Right lobe of liver (tissue), 6 donors: ENCODE data around the gene NGFR. TPM values are rescaled to one million over a fixed set of nuclear protein-coding genes. Genes with fewer than 3 reads are reported as not detected.
A peak's percentile ranks its signal among the peaks of the same experiment; 100 is the strongest.

Source experiments
- ATAC-seq, 4 donors: fragments of 200-7000 bp; cut with Tn5 transposase; one replicate each; pipeline ENCODE4 v1.9.1; 2020; ENCODE audit warnings: mild to moderate bottlenecking in 4 of 4, moderate library complexity in 4 of 4
- DNase-seq, 3 donors: peaks; one replicate each; pipeline ENCODE4 v3.0.0-alpha.2; 2020
- H3K27ac ChIP-seq, 3 donors: fragments of 200-600 bp; one replicate each; pipeline ENCODE4 v1.8.0; 2022
- H3K27me3 ChIP-seq, 2 donors: fragments of 200-600 bp; one replicate each; pipeline ENCODE4 v1.8.0; 2022
- H3K36me3 ChIP-seq, 4 donors: fragments of 200-600 bp; sonication (generic) in 1 of 4; one replicate each; pipeline versions ENCODE4 v1.5.1 to v1.8.0; 2017 to 2022; ENCODE audit warnings: control low read depth in 1 of 4
- H3K4me1 ChIP-seq, 4 donors: fragments of 200-600 bp; sonication (generic) in 1 of 4; one replicate each; pipeline versions ENCODE4 v1.5.1 to v1.8.0; 2017 to 2022; ENCODE audit warnings: control low read depth in 1 of 4
- H3K4me3 ChIP-seq, 3 donors: fragments of 200-600 bp; one replicate each; pipeline ENCODE4 v1.8.0; 2022
- H3K9me3 ChIP-seq, 4 donors: fragments of 200-600 bp; sonication (generic) in 1 of 4; one replicate each; pipeline versions ENCODE4 v1.5.1 to v1.8.0; 2017 to 2022; ENCODE audit warnings: control low read depth in 1 of 4
- POLR2A ChIP-seq: fragments of 450-650 bp; IDR thresholded peaks from one replicate; pipeline ENCODE4 v1.6.1; 2017; ENCODE audit warnings: antibody characterized with exemption, mild to moderate bottlenecking
- WGBS: methylation state at CpG from one replicate; pipeline ENCODE4 v1.1.6; 2018; ENCODE audit warnings: low coverage, low lambda C conversion rate; ENCODE audit not compliant: insufficient coverage; ENCODE audit errors: missing lambda C conversion rate; 5-methylcytosine and 5-hydroxymethylcytosine counted together
- intact Hi-C, 2 donors: fragments of 100-400 bp; cut with DNase I; formaldehyde crosslinking; loops; one replicate each; pipeline versions ENCODE4 v1.11.2 to v1.14.1; 2022
- total RNA-seq, 6 experiments: library from RNA; depleted of rRNA in 2 of 6; stranded (reverse); fragments of >200 nt in 2 of 6; fragmentation: NEBNext Ultra II Directional in 3 of 6; extraction: Animal tissue kit (Norgen Biotek cat#: 25700) in 3 of 6; gene quantifications; one replicate each; pipeline versions ENCODE4 v1.1.0 to v1.2.4, GENCODE V29; 2016 to 2023
- TF ChIP-seq, protein P1 (sequence below), 4 donors: fragments of 200-600 bp in 3 of 4; fragments of 450-650 bp in 1 of 4; IDR thresholded peaks; one replicate each; pipeline versions ENCODE4 v1.5.1 to v1.8.0; 2016 to 2022; ENCODE audit warnings: antibody characterized with exemption in 4 of 4, mild to moderate bottlenecking in 2 of 4
- donor health status: DM: no; HTN: yes; CAD: no.
- donor health status: DM: no; HTN: no; CAD: no.
- donor health status: DM: no; HTN: no; CAD: no.
- donor health status: DM: no; HTN: yes; CAD: no.
- donor health status: DM: no; HTN: yes; CAD: no.

NGFR gene
- total RNA-seq, 6 experiments from 2014 or later = 3.1 to 9.4 (median 6.8) TPM

DNA sequence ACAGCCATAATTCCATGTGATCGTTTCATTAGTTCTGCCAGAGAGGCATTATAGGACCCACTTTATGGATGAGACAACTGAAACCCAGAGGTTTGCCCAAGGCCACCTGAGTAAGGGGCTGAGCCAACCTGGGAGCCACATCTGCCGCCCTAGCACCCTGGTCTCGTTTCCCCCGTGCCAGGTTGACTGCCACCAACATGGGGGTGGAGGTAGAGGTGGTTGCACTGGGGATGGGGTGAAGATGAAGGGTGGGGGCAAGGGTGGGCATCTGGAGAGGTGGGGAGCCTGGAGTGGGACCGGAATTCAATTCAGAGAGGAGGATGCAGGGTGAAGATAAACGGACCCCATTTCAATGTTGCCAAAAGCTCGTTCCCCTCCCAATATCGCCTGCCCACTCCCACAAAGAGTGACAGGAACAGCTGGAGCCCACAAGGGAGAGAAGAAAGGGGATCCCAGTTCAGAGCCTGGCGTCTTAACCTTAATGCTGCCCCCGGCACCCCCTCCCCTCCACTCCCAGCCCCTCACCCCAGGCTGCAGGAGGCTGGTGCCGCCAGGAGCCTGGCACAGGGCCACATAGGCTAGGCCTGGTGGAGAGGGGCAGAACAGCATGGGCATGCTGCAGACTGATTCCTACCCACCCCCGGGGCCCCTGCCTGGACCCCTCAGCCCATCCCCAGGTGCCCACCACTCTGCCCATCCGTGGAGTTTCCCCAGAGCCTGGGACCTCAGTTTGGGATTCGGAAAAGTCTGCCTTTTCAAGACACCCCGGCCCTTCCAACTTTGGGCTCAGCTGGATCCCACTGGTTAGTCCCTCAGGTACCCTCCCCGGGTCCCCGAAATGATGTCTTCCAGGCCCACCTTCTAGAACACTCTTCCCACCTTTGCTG is 29.6 kb downstream of the NGFR start:
- TF ChIP-seq POLR2A = no peak
- TF ChIP-seq, protein P1, sequence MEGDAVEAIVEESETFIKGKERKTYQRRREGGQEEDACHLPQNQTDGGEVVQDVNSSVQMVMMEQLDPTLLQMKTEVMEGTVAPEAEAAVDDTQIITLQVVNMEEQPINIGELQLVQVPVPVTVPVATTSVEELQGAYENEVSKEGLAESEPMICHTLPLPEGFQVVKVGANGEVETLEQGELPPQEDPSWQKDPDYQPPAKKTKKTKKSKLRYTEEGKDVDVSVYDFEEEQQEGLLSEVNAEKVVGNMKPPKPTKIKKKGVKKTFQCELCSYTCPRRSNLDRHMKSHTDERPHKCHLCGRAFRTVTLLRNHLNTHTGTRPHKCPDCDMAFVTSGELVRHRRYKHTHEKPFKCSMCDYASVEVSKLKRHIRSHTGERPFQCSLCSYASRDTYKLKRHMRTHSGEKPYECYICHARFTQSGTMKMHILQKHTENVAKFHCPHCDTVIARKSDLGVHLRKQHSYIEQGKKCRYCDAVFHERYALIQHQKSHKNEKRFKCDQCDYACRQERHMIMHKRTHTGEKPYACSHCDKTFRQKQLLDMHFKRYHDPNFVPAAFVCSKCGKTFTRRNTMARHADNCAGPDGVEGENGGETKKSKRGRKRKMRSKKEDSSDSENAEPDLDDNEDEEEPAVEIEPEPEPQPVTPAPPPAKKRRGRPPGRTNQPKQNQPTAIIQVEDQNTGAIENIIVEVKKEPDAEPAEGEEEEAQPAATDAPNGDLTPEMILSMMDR (IDR thresholded peaks at IDR 0.05) = no peak
- Histone ChIP-seq H3K9me3 (no peaks in the 10 kb centered on the region), H3K27me3 (no peaks in the 10 kb centered on the region), H3K36me3 (no peaks in the 10 kb centered on the region), H3K4me3 (no peak overlapping the region), H3K27ac (no peak overlapping the region), H3K4me1 (no peaks in the 10 kb centered on the region)
- no peak for DNase-seq
- WGBS = 70% methylated on average over 10 of the region's 17 CpGs
- intact Hi-C loops = no loop called here
- no peak for ATAC-seq

DNA sequence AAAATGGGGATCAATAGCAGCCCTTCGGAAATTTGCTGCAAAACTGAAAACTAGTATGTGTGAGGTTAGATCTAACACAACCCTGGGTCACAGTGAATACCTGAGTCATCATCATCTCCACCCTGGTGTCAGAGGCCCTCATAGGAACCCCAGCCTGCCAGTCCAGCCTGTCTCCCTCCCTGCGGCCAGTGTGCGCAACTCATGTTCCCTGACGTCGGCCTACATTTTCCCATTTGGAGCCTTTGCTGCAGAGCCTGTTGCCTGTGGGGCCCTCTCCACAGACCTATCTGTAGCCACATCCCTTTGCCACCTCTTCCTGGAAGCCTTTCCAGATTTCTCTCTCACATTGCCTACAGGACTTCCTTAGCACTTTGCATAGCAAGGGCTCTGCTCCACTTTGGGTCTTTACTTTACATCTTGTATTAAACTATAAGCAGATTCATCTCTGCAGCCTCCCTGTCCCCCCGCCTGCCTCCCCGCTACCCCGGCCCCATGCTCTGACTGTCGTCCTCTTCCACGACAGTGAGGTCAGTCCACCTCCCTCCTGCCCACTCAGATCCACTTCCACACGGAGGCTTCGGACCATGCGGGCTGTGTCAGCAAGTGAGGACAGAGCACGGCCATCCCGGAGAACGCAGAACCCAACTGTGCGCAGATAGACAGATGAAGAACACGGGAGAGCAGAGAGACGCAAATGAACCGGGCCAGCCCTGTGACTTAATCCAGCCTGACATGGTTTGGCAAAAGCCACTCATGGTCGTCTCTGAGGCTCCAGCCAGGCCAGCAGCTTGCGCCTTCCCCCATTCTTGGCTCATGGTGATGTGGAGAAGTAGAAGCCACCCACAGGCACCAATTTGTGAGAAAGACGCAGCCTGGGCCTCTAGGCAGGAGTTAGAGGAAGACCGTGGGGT is 31.0 kb downstream of the NGFR start:
- intact Hi-C loops = no loop called here
- WGBS = 73% methylated on average over 16 of the region's 24 CpGs

DNA sequence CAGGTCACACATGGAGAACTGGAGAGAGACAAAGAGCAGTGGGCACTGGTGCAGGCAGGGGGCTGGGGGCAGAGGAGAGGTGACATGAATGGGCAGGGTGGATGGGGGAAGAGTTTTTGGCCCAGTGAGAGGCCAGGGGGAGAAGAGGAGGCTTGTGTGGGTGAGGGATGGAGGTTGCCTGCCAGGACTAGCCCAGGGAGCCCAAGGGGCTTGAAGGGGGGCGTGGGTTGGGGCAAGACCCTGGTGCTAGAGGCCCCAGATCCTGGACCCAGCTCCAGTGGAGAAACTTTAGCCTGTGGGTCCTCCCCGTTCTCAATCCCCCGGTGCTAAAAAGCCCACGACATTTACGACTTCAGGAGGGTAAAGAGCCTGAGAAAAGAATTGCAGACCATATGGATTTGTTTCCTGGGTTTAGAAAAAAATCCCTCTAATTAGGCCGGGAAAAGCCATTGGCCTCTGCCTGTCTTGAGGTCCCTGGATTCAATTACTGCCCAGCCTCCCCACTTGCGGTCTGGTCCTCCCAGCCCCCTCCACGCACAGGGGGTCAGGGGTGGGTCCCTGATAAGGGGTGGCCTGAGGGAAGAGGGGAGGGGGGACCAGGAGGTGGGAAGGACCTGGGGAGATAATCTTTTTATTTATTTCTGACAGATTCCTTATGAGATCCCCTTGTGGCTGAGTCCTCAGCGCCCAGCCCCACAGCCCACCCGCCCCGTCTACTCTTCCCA is 33.0 kb downstream of the NGFR start:
- 73% methylated on average over 4 of the region's 11 CpGs for WGBS
- no peak for DNase-seq
- no peaks in the 10 kb centered on the region for H3K9me3 ChIP-seq
- no peak for ATAC-seq
- intact Hi-C loops = no loop called here
- no peaks in the 10 kb centered on the region for H3K4me1 ChIP-seq
- H3K27ac ChIP-seq = no peak overlapping the region
- H3K27me3 ChIP-seq = no peaks in the 10 kb centered on the region
- TF ChIP-seq, protein P1 (IDR thresholded peaks at IDR 0.05) = no peak
- TF ChIP-seq POLR2A = no peak
- H3K4me3 ChIP-seq = no peak overlapping the region
- no peaks in the 10 kb centered on the region for H3K36me3 ChIP-seq

More for the DNA sequence above, 31.0 kb downstream of the NGFR start:
- no peaks in the 10 kb centered on the region for H3K9me3 ChIP-seq
- ATAC-seq (no peak), DNase-seq (no peak)
- no peak overlapping the region for H3K27ac ChIP-seq
- H3K4me3 ChIP-seq = no peak overlapping the region
- H3K4me1 ChIP-seq = no peaks in the 10 kb centered on the region
- no peaks in the 10 kb centered on the region for H3K27me3 ChIP-seq
- H3K36me3 ChIP-seq = no peaks in the 10 kb centered on the region
- TF ChIP-seq, protein P1 (IDR thresholded peaks at IDR 0.05) = no peak
- no peak for TF ChIP-seq POLR2A

GRCh38 chr17:49528966-49529365 is 33.9 kb downstream of the NGFR start:
- no peaks in the 10 kb centered on the region for H3K27me3 ChIP-seq
- ATAC-seq (no peak), DNase-seq (peak in 1 of 3 donors; percentile 28)
- no peaks in the 10 kb centered on the region for H3K36me3 ChIP-seq
- no peaks in the 10 kb centered on the region for H3K9me3 ChIP-seq
- intact Hi-C loops = no loop called here
- no peak overlapping the region for H3K4me3 ChIP-seq
- no peak overlapping the region for H3K27ac ChIP-seq
- no peaks in the 10 kb centered on the region for H3K4me1 ChIP-seq
- 95% methylated on average over 2 of the region's 3 CpGs for WGBS
- TF ChIP-seq, protein P1 (IDR thresholded peaks at IDR 0.05) = no peak
- no peak for TF ChIP-seq POLR2A
